ENCODE measurements around the gene BLNK.

DNA sequence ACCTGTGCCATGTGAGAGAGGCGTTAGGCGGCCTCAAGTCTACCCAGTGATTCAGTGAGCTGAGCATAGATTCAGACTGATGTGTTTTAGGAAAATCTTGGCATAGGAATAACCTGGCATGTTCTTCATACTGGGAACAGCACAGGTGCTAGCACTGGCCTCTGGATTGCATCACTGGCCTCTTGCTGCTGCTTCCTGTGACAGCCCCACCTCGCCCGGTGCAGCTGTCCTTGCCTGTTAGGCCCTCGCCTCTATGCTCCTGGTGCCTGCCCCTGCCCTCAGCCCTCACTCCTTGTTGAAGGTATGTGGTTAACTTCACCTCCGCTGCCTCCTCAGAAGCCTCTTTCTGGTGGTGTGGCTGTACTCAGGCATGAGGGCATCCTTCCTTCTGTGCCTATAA is 46.2 kb downstream of the BLNK start:
- TF ChIP-seq, protein P1, sequence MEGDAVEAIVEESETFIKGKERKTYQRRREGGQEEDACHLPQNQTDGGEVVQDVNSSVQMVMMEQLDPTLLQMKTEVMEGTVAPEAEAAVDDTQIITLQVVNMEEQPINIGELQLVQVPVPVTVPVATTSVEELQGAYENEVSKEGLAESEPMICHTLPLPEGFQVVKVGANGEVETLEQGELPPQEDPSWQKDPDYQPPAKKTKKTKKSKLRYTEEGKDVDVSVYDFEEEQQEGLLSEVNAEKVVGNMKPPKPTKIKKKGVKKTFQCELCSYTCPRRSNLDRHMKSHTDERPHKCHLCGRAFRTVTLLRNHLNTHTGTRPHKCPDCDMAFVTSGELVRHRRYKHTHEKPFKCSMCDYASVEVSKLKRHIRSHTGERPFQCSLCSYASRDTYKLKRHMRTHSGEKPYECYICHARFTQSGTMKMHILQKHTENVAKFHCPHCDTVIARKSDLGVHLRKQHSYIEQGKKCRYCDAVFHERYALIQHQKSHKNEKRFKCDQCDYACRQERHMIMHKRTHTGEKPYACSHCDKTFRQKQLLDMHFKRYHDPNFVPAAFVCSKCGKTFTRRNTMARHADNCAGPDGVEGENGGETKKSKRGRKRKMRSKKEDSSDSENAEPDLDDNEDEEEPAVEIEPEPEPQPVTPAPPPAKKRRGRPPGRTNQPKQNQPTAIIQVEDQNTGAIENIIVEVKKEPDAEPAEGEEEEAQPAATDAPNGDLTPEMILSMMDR (IDR thresholded peaks at IDR 0.05), result no peak
- TF ChIP-seq POLR2A (IDR thresholded peaks at IDR 0.05) (no peak), EP300 (IDR thresholded peaks at IDR 0.05) (no peak)
